Chondrocyte (in vitro differentiated cells): Measurements from ENCODE around the gene ACMSD. TPM values are rescaled to one million over a fixed set of nuclear protein-coding genes. Genes with fewer than 3 reads are reported as not detected.

Source experiments
- DNase-seq: peaks from one replicate; pipeline ENCODE4 v3.0.0; 2021; ENCODE audit warnings: mixed read lengths, low spot score
- H3K27ac Mint-ChIP-seq: one replicate; pipeline ENCODE4 v1.8.0; 2021; ENCODE audit warnings: mild to moderate bottlenecking, moderate library complexity, mixed read lengths; ENCODE audit not compliant: unreplicated experiment
- H3K27me3 Mint-ChIP-seq: 2 replicates; pipeline ENCODE4 v1.8.0; 2021; ENCODE audit warnings: low read depth, mixed read lengths
- H3K36me3 Mint-ChIP-seq: 2 replicates; pipeline ENCODE4 v1.8.0; 2021; ENCODE audit warnings: low read depth, mixed read lengths
- H3K4me1 Mint-ChIP-seq: 2 replicates; pipeline ENCODE4 v1.8.0; 2021; ENCODE audit warnings: low read depth, mild to moderate bottlenecking, mixed read lengths
- H3K4me3 Mint-ChIP-seq: one replicate; pipeline ENCODE4 v1.8.0; 2021; ENCODE audit warnings: mild to moderate bottlenecking, moderate library complexity, mixed read lengths; ENCODE audit not compliant: unreplicated experiment
- H3K9me3 Mint-ChIP-seq: 2 replicates; pipeline ENCODE4 v1.8.0; 2021; ENCODE audit warnings: low read depth, mixed read lengths
- CTCF ChIP-seq: fragments of 200-600 bp; sonication (generic); IDR thresholded peaks from 2 replicates; pipeline ENCODE4 v1.5.0; 2021; ENCODE audit warnings: antibody characterized with exemption, mild to moderate bottlenecking, moderate library complexity
- total RNA-seq: library from RNA; stranded (reverse); gene quantifications from 3 replicates; pipeline ENCODE4 v1.2.1, GENCODE V29; 2021

ACMSD gene
- total RNA-seq, 1 donor from 2014 or later: not detected

- TF ChIP-seq CTCF: no peak
- Mint-ChIP-seq H3K36me3 (peaks cover 3% of the 10 kb centered on the region), H3K4me3 (peak overlapping the region; percentile 97), H3K4me1 (peaks cover 39% of the 10 kb centered on the region), H3K27me3 (no peaks in the 10 kb centered on the region), H3K27ac (peak overlapping the region; percentile 100), H3K9me3 (peaks cover 2% of the 10 kb centered on the region)
- DNase-seq: no peak
Measured at GRCh38 chr2:134919341-134920210, 81.2 kb downstream of the ACMSD start.

DNA sequence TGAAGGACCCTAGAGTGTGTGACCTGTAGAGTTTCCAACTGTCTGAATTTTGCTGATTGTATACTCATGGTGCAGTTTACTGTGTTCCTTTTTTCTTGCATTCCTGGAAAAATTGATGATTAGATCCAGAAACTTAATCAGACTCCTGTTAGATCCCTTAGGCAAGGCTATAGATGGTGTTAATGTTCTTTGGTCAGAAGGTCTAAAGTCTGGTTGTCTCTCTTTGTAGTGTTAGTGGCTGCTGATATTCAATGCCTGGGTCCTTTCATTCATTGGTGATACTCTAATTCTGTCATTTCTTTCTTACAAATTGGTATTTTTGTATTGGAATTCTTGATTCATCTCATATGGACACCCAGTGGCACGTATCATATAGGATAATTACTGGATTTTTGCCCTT is 86.5 kb downstream of the ACMSD start:
- H3K27ac Mint-ChIP-seq: no peak overlapping the region
- H3K9me3 Mint-ChIP-seq: no peaks in the 10 kb centered on the region
- no peak overlapping the region for H3K4me3 Mint-ChIP-seq
- peaks cover 62% of the 10 kb centered on the region for H3K4me1 Mint-ChIP-seq
- peaks cover 3% of the 10 kb centered on the region for H3K36me3 Mint-ChIP-seq
- no peak for DNase-seq
- TF ChIP-seq CTCF: no peak
- H3K27me3 Mint-ChIP-seq: no peaks in the 10 kb centered on the region

DNA sequence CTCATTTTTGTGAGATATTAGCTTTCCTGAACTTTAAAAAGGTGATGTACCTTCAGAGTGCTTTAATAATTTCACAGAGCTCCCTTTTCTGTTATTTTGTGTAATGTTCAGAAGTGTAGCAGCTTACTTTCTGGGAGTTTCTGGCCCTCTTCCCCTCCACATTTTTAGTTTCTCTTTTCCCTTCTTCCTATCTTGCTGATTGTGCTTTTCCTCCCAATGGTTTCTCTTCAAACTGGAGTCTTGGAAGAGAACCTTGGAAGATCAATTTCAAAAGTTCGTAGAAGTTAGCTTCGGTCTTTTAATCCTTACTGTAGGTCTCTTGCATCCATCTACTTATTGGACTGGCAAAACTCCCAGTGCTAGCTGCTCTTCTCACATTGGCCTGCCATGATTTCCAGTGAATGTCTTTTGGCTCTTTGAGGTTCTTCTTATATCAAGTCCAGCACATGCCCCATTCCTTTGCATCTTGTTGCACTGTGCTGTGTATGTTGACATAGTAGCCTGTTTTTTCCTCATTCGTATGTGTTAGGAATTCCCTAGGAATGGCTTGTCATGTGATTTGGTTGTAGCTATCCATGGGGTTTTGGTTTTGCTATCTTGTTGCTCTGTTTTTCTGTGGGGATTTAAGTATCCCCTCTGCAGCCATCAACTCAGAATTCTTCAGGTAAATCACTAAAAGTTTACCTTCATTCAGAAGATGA is 88.0 kb downstream of the ACMSD start:
- no peak for DNase-seq
- H3K27ac Mint-ChIP-seq: peak overlapping the region; percentile 45
- H3K4me1 Mint-ChIP-seq: peaks cover 54% of the 10 kb centered on the region
- H3K9me3 Mint-ChIP-seq: no peaks in the 10 kb centered on the region
- no peak for TF ChIP-seq CTCF
- no peaks in the 10 kb centered on the region for H3K27me3 Mint-ChIP-seq
- H3K36me3 Mint-ChIP-seq: peaks cover 3% of the 10 kb centered on the region
- no peak overlapping the region for H3K4me3 Mint-ChIP-seq

- DNase-seq: no peak
Measured at GRCh38 chr2:134927195-134927594, 88.8 kb downstream of the ACMSD start.

More at GRCh38 chr2:134927195-134927594, 88.8 kb downstream of the ACMSD start:
- Mint-ChIP-seq H3K27me3 (no peaks in the 10 kb centered on the region), H3K27ac (peak overlapping the region; percentile 27), H3K9me3 (no peaks in the 10 kb centered on the region), H3K4me3 (no peak overlapping the region), H3K36me3 (peaks cover 3% of the 10 kb centered on the region), H3K4me1 (peaks cover 51% of the 10 kb centered on the region)
- TF ChIP-seq CTCF: no peak
